Measurements from ENCODE around the gene FAM24A. TPM values are rescaled to one million over a fixed set of nuclear protein-coding genes. Genes with fewer than 3 reads are reported as not detected.

The FAM24A gene
- total and polyA plus RNA-seq, 2 donors (not counting 1 experiment from before 2014, with no cell fraction given): not detected

DNA sequence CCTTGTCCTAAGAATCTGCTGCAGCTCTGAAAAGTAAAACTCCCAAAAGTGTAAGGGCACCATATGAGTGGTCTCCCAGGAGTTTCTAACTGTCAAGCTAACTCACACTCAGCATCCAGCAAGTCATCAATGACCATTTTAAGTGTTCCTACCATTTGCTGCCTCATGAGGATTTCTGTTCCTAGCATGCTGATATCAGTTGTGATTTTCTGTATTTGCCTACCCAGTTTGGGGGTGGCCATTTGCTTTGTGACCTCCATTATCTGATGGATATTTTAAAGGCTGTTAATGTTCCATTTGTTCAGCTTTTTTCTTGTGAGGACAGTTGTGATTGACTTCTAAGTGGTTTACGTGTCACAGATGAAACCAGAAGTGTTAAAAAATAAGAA lies 33.9 kb upstream of the FAM24A start:
- no peaks in the 10 kb centered on the region for H3K36me3 ChIP-seq (replicated peaks in 1 of 2; ENCODE audit: control extremely low read depth in 1 of 2, control insufficient read depth in 1 of 2, extremely low read depth in 1 of 2, insufficient read depth in 2 of 2, low read length in 1 of 2)
- Mint-ChIP-seq H3K27me3 (no peaks in the 10 kb centered on the region), H3K4me1 (peaks cover 39% of the 10 kb centered on the region), H3K9me3 (ENCODE audit: insufficient read depth) (no peaks in the 10 kb centered on the region), H3K4me3 (no peak overlapping the region), H3K27ac (no peak overlapping the region)
- CTCF ChIA-PET: no interaction called here
- H3K27ac ChIP-seq (ENCODE audit: low read length in 2 of 2): no peak overlapping the region
- intact Hi-C loops (cut with micrococcal nuclease): no loop called here
- peaks cover 55% of the 10 kb centered on the region for H3K79me2 ChIP-seq (ENCODE audit: control insufficient read depth, insufficient read depth, low read length)
- ATAC-seq (ENCODE audit: low read depth) (no peak), DNase-seq (no peak)
- H3K4me1 ChIP-seq (ENCODE audit: control insufficient read depth in 2 of 2, insufficient read depth in 2 of 2, low read length in 2 of 2): peaks cover 12 to 17% of the 10 kb centered on the region in 2 donors
- H3K4me3 ChIP-seq (ENCODE audit: control extremely low read depth in 1 of 5, extremely low read depth in 1 of 5, insufficient read depth in 1 of 5, low read depth in 2 of 5, low read length in 4 of 5): no peak overlapping the region
- no peak overlapping the region for H2AFZ ChIP-seq (ENCODE audit: insufficient read depth, low read depth, low read length, poor library complexity, severe bottlenecking)
- no CpG with 5 or more reads among the region's 1 CpG for WGBS (ENCODE audit: insufficient coverage)
- H3K4me2 ChIP-seq (replicated peaks; ENCODE audit: low read depth, low read length, poor library complexity, severe bottlenecking): no peak overlapping the region
- H3K27me3 ChIP-seq (replicated peaks in 1 of 4; ENCODE audit: control extremely low read depth in 1 of 4, control insufficient read depth in 3 of 4, insufficient read depth in 4 of 4, low read length in 3 of 4): no peaks in the 10 kb centered on the region
- H4K20me1 ChIP-seq (ENCODE audit: control insufficient read depth, insufficient read depth, low read length, poor library complexity, severe bottlenecking): peaks cover 4% of the 10 kb centered on the region
- H3K9me3 ChIP-seq (ENCODE audit: control extremely low read depth in 1 of 3, control insufficient read depth in 2 of 3, insufficient read depth in 1 of 3, low read length in 2 of 3): peaks cover 0 to 5% (median 0%) of the 10 kb centered on the region in 3 donors
- POLR2A ChIA-PET: no interaction called here
- H3K9ac ChIP-seq (ENCODE audit: low read length): no peak overlapping the region
- TF ChIP-seq, protein P1, sequence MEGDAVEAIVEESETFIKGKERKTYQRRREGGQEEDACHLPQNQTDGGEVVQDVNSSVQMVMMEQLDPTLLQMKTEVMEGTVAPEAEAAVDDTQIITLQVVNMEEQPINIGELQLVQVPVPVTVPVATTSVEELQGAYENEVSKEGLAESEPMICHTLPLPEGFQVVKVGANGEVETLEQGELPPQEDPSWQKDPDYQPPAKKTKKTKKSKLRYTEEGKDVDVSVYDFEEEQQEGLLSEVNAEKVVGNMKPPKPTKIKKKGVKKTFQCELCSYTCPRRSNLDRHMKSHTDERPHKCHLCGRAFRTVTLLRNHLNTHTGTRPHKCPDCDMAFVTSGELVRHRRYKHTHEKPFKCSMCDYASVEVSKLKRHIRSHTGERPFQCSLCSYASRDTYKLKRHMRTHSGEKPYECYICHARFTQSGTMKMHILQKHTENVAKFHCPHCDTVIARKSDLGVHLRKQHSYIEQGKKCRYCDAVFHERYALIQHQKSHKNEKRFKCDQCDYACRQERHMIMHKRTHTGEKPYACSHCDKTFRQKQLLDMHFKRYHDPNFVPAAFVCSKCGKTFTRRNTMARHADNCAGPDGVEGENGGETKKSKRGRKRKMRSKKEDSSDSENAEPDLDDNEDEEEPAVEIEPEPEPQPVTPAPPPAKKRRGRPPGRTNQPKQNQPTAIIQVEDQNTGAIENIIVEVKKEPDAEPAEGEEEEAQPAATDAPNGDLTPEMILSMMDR (IDR thresholded peaks at IDR 0.05): no peak
- no peak for TF ChIP-seq EZH2 (IDR thresholded peaks at IDR 0.05; ENCODE audit: borderline replicate concordance, insufficient read depth, low read depth, low read length, poor library complexity, severe bottlenecking)

DNA sequence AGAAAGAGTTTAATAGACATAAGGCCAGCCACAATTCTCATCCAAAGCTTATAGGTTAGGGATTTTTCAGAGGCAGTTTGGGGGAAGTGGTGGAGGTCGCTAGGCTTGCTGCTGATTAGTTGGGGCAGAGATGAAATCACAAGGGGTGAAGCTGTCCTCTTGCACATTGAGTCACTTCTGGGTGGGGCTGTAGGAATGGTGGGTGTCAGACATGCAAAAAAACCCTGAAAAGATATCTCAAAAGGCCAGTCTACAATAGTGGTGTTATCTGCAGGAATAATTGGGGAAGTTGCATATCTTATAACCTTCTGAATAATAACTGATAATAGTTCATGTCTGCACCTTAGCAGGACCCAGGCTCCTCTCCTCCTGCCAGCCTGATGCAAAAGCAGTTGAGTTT lies 33.1 kb upstream of the FAM24A start:
- H3K79me2 ChIP-seq (ENCODE audit: control insufficient read depth, insufficient read depth, low read length): peaks cover 55% of the 10 kb centered on the region
- ChIA-PET POLR2A (no interaction called here), CTCF (no interaction called here)
- peaks cover 12 to 17% of the 10 kb centered on the region in 2 donors for H3K4me1 ChIP-seq (ENCODE audit: control insufficient read depth in 2 of 2, insufficient read depth in 2 of 2, low read length in 2 of 2)
- no peak overlapping the region for H2AFZ ChIP-seq (ENCODE audit: insufficient read depth, low read depth, low read length, poor library complexity, severe bottlenecking)
- peaks cover 4% of the 10 kb centered on the region for H4K20me1 ChIP-seq (ENCODE audit: control insufficient read depth, insufficient read depth, low read length, poor library complexity, severe bottlenecking)
- 70% methylated on average over 1 of the region's 1 CpG for WGBS (ENCODE audit: insufficient coverage)
- peaks cover 0 to 5% (median 0%) of the 10 kb centered on the region in 3 donors for H3K9me3 ChIP-seq (ENCODE audit: control extremely low read depth in 1 of 3, control insufficient read depth in 2 of 3, insufficient read depth in 1 of 3, low read length in 2 of 3)
- H3K27ac Mint-ChIP-seq: no peak overlapping the region
- no peaks in the 10 kb centered on the region for H3K36me3 ChIP-seq (replicated peaks in 1 of 2; ENCODE audit: control extremely low read depth in 1 of 2, control insufficient read depth in 1 of 2, extremely low read depth in 1 of 2, insufficient read depth in 2 of 2, low read length in 1 of 2)
- no peak overlapping the region for H3K4me2 ChIP-seq (replicated peaks; ENCODE audit: low read depth, low read length, poor library complexity, severe bottlenecking)
- DNase-seq (no peak), ATAC-seq (ENCODE audit: low read depth) (no peak)
- peak overlapping the region; percentile 4 for H3K4me3 Mint-ChIP-seq
- no peak overlapping the region for H3K4me3 ChIP-seq (ENCODE audit: control extremely low read depth in 1 of 5, extremely low read depth in 1 of 5, insufficient read depth in 1 of 5, low read depth in 2 of 5, low read length in 4 of 5)
- no peaks in the 10 kb centered on the region for H3K9me3 Mint-ChIP-seq (ENCODE audit: insufficient read depth)
- intact Hi-C loops (cut with micrococcal nuclease): no loop called here
- H3K27ac ChIP-seq (ENCODE audit: low read length in 2 of 2): no peak overlapping the region
- TF ChIP-seq EZH2 (IDR thresholded peaks at IDR 0.05; ENCODE audit: borderline replicate concordance, insufficient read depth, low read depth, low read length, poor library complexity, severe bottlenecking): no peak
- TF ChIP-seq, protein P1 (IDR thresholded peaks at IDR 0.05): no peak
- H3K4me1 Mint-ChIP-seq: peaks cover 39% of the 10 kb centered on the region
- no peak overlapping the region for H3K9ac ChIP-seq (ENCODE audit: low read length)
- H3K27me3 Mint-ChIP-seq: no peaks in the 10 kb centered on the region
- H3K27me3 ChIP-seq (replicated peaks in 1 of 4; ENCODE audit: control extremely low read depth in 1 of 4, control insufficient read depth in 3 of 4, insufficient read depth in 4 of 4, low read length in 3 of 4): no peaks in the 10 kb centered on the region

Measured in B cell (primary cell).